Fibroblast of mammary gland (primary cell): ENCODE results near the gene SYNE2.

Source experiments
- DNase-seq: peaks from one replicate; pipeline ENCODE4 v3.0.0-alpha.2; 2010; ENCODE audit warnings: low read depth
- H3K4me3 ChIP-seq: 2 replicates; pipeline ENCODE4 v1.5.1; 2011; ENCODE audit warnings: low read depth, mild to moderate bottlenecking, low read length, moderate library complexity; ENCODE audit not compliant: control insufficient read depth
- CTCF ChIP-seq: conservative IDR thresholded peaks from 2 replicates; pipeline ENCODE4 v1.5.1; 2011; ENCODE audit warnings: low read depth, low read length, inconsistent platforms; ENCODE audit not compliant: control insufficient read depth, insufficient read depth

The SYNE2 gene

GRCh38 chr14:63899953-63900352 is 47.1 kb downstream of the SYNE2 start:
- no peak for TF ChIP-seq CTCF
- H3K4me3 ChIP-seq = no peak overlapping the region
- no peak for DNase-seq

- no peak overlapping the region for H3K4me3 ChIP-seq
- TF ChIP-seq CTCF = no peak
- peak; percentile 86 for DNase-seq
Observed at GRCh38 chr14:63901434-63902085, 48.8 kb downstream of the SYNE2 start.

GRCh38 chr14:63902375-63902976 is 49.7 kb downstream of the SYNE2 start:
- DNase-seq = no peak
- no peak overlapping the region for H3K4me3 ChIP-seq
- no peak for TF ChIP-seq CTCF

- no peak for DNase-seq
- no peak for TF ChIP-seq CTCF
- H3K4me3 ChIP-seq = no peak overlapping the region
Observed at GRCh38 chr14:63904724-63905123, 51.9 kb downstream of the SYNE2 start.

GRCh38 chr14:63905370-63905769 is 52.6 kb downstream of the SYNE2 start:
- no peak for DNase-seq
- TF ChIP-seq CTCF = no peak
- H3K4me3 ChIP-seq = no peak overlapping the region

- H3K4me3 ChIP-seq = no peak overlapping the region
- DNase-seq = no peak
- TF ChIP-seq CTCF = no peak
Observed at GRCh38 chr14:63908667-63909264, 56.0 kb downstream of the SYNE2 start.
